ENCODE measurements around the gene FBXO48.

Gene FBXO48

GRCh38 chr2:68411397-68412126 lies 55.5 kb downstream of the FBXO48 start:
- no peak for DNase-seq (ENCODE audit: low read depth in 2 of 2)
- no peak overlapping the region for H3K4me3 ChIP-seq (replicated peaks in 1 of 2; ENCODE audit: low read depth in 2 of 2, low read length in 2 of 2)
- TF ChIP-seq CTCF (IDR thresholded peaks at IDR 0.05; ENCODE audit: low read depth, low read length), result no peak

Measured in cardiac fibroblast (primary cell).